ENCODE results near the gene LMOD1.

DNA sequence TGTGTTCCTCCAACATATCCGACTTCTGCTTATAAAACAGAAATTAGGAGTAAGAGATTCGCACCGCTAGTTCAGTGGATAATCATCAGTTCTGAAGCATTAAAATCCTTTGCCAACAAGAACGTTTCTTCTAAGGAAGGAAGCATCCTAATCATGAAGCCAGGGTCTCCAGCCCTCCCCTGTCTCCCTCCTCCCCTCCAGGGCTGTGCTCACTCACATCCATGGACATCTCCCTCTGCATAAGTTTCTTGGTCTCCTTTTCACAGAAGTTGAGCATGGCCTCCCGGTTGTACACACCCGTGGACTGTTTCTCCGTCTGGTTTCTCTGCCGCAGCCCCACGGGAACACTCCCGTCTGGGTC, 505 bp downstream of the LMOD1 start:
- TF ChIP-seq, protein P1, sequence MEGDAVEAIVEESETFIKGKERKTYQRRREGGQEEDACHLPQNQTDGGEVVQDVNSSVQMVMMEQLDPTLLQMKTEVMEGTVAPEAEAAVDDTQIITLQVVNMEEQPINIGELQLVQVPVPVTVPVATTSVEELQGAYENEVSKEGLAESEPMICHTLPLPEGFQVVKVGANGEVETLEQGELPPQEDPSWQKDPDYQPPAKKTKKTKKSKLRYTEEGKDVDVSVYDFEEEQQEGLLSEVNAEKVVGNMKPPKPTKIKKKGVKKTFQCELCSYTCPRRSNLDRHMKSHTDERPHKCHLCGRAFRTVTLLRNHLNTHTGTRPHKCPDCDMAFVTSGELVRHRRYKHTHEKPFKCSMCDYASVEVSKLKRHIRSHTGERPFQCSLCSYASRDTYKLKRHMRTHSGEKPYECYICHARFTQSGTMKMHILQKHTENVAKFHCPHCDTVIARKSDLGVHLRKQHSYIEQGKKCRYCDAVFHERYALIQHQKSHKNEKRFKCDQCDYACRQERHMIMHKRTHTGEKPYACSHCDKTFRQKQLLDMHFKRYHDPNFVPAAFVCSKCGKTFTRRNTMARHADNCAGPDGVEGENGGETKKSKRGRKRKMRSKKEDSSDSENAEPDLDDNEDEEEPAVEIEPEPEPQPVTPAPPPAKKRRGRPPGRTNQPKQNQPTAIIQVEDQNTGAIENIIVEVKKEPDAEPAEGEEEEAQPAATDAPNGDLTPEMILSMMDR (IDR thresholded peaks at IDR 0.05) = no peak
- no peak for TF ChIP-seq EZH2 (IDR thresholded peaks at IDR 0.05)
- TF ChIP-seq EZH2phosphoT487 (IDR thresholded peaks at IDR 0.05) = no peak
